Lung (tissue), 12 donors: ENCODE results near the gene CDH16. TPM values are rescaled to one million over a fixed set of nuclear protein-coding genes. Genes with fewer than 3 reads are reported as not detected.

Experiments used
- ATAC-seq: fragments of 200-7000 bp; cut with Tn5 transposase; one replicate; pipeline ENCODE4 v1.9.1; 2020; ENCODE audit warnings: moderate number of reproducible peaks; ENCODE audit not compliant: insufficient read depth, low FRiP score
- DNase-seq, 3 donors: peaks; one replicate each; pipeline ENCODE4 v3.0.0-alpha.2; 2013 to 2017
- H3K27ac ChIP-seq, 2 donors: one replicate each; pipeline ENCODE4 v1.5.1; 2013; ENCODE audit warnings: mild to moderate bottlenecking in 2 of 2, moderate library complexity in 2 of 2, control low read depth in 1 of 2, inconsistent platforms in 1 of 2, low read depth in 1 of 2, low read length in 1 of 2
- H3K27me3 ChIP-seq, 3 donors: one replicate each; pipeline ENCODE4 v1.5.1; 2013; ENCODE audit warnings: low read length in 2 of 3; ENCODE audit not compliant: control insufficient read depth in 3 of 3, insufficient read depth in 3 of 3
- H3K36me3 ChIP-seq, 4 donors: one replicate each; pipeline ENCODE4 v1.5.1; 2013; ENCODE audit warnings: low read length in 4 of 4, mild to moderate bottlenecking in 1 of 4, moderate library complexity in 1 of 4; ENCODE audit not compliant: control insufficient read depth in 4 of 4, insufficient read depth in 4 of 4
- H3K4me1 ChIP-seq, 5 donors: one replicate each; pipeline ENCODE4 v1.5.1; 2013; ENCODE audit warnings: low read length in 5 of 5, mild to moderate bottlenecking in 2 of 5, moderate library complexity in 1 of 5; ENCODE audit not compliant: control insufficient read depth in 5 of 5, insufficient read depth in 5 of 5
- H3K4me3 ChIP-seq: one replicate; pipeline ENCODE4 v1.5.1; 2013; ENCODE audit warnings: mild to moderate bottlenecking, control low read depth, moderate library complexity
- H3K9ac ChIP-seq, 2 donors: one replicate each; pipeline ENCODE4 v1.5.1; 2013; ENCODE audit warnings: low read length in 2 of 2, control low read depth in 1 of 2; ENCODE audit not compliant: insufficient read depth in 1 of 2
- H3K9me3 ChIP-seq, 4 donors: one replicate each; pipeline ENCODE4 v1.5.1; 2013; ENCODE audit warnings: low read length in 3 of 4, mild to moderate bottlenecking in 1 of 4, moderate library complexity in 1 of 4; ENCODE audit not compliant: control insufficient read depth in 4 of 4, insufficient read depth in 3 of 4
- WGBS, 2 donors: extraction: QIAGEN DNeasy Blood & Tissue Kit; methylation state at CpG; one replicate each; pipeline ENCODE4 v1.1.7; 2013; 5-methylcytosine and 5-hydroxymethylcytosine counted together
- polyA plus RNA-seq, 2 donors: library from polyadenylated mRNA; stranded (reverse); fragments of 200-250 nt; gene quantifications; one replicate each; pipeline ENCODE4 v1.2.1, GENCODE V29; 2013
- total RNA-seq, 2 donors: library from RNA; depleted of rRNA in 1 of 2; stranded (reverse); fragments of >200 nt in 1 of 2; gene quantifications; one replicate each; pipeline ENCODE4 v1.2.1, GENCODE V29; 2014 to 2021
- TF ChIP-seq, protein P1 (sequence below): IDR thresholded peaks from 2 replicates; pipeline ENCODE4 v1.5.1; 2012; ENCODE audit warnings: mild to moderate bottlenecking; ENCODE audit errors: control extremely low read depth, extremely low read depth
- donor health status: control.
- donor health status: control.
- donor health status: Bipolar disorder and iron deficiency.
- donor health status: healthy.
- donor health status: DM: yes; HTN: yes; CAD: no.

CDH16 gene
- total and polyA plus RNA-seq, 4 donors: 0.25 to 1.7 (median 0.64) TPM; not detected in 1

DNA sequence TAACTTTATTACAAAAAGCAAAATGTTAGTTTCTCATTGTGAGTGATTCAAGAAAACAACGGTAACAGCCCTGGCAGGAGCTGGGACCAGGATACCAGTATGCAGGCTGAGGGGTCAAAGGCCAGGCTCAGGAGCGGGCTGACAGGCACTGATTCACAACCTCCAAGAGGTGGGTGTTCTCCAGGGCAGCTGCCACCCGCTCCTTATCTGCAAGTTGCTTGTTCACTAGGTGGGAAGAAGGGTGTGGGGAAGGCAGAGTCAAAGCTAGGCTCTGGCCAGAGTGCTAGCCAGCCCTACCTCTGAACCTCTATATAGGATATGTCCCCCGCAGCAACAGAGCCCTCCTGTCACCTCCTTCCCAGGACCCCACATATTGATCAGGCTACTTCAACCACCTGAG is 13.4 kb upstream of the CDH16 start:
- no peak for ATAC-seq
- H3K36me3 ChIP-seq: peaks cover 0 to 15% (median 4%) of the 10 kb centered on the region in 4 donors
- H3K9ac ChIP-seq: no peak overlapping the region
- H3K4me3 ChIP-seq: no peak overlapping the region
- no peaks in the 10 kb centered on the region for H3K27me3 ChIP-seq
- TF ChIP-seq, protein P1, sequence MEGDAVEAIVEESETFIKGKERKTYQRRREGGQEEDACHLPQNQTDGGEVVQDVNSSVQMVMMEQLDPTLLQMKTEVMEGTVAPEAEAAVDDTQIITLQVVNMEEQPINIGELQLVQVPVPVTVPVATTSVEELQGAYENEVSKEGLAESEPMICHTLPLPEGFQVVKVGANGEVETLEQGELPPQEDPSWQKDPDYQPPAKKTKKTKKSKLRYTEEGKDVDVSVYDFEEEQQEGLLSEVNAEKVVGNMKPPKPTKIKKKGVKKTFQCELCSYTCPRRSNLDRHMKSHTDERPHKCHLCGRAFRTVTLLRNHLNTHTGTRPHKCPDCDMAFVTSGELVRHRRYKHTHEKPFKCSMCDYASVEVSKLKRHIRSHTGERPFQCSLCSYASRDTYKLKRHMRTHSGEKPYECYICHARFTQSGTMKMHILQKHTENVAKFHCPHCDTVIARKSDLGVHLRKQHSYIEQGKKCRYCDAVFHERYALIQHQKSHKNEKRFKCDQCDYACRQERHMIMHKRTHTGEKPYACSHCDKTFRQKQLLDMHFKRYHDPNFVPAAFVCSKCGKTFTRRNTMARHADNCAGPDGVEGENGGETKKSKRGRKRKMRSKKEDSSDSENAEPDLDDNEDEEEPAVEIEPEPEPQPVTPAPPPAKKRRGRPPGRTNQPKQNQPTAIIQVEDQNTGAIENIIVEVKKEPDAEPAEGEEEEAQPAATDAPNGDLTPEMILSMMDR: no peak
- no peak overlapping the region for H3K27ac ChIP-seq
- no peaks in the 10 kb centered on the region for H3K9me3 ChIP-seq
- 93 to 98% methylated on average over 4 of the region's 4 CpGs for WGBS, 2 donors
- no peak for DNase-seq
- H3K4me1 ChIP-seq: peaks cover under 1 to 30% (median 16%) of the 10 kb centered on the region in 5 donors

DNA sequence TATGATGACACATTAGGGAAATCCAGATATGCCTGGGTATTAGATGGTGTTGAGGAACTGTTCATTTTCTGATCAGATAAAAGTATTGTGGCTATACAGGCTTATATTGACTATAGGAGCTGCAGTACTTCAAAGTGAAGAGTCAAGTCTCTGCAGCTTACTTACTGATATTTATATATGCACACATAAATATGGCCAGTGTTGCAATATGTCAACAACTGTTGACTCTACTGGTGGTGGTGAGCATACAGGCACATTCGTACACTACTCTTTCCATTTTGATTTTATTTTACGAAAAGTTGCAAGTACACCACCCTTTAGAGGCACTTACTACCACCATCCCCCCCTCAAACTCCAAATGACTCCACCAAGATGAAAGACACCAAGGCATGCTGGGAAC is 13.0 kb upstream of the CDH16 start:
- H3K36me3 ChIP-seq: peaks cover 0 to 15% (median 3%) of the 10 kb centered on the region in 4 donors
- no peak overlapping the region for H3K9ac ChIP-seq
- DNase-seq (no peak), ATAC-seq (no peak)
- 86 to 91% methylated on average over 2 of the region's 2 CpGs for WGBS, 2 donors
- TF ChIP-seq, protein P1: no peak
- no peak overlapping the region for H3K27ac ChIP-seq
- peaks cover 0 to 30% (median 16%) of the 10 kb centered on the region in 5 donors for H3K4me1 ChIP-seq
- no peak overlapping the region for H3K4me3 ChIP-seq
- no peaks in the 10 kb centered on the region for H3K27me3 ChIP-seq
- no peaks in the 10 kb centered on the region for H3K9me3 ChIP-seq

DNA sequence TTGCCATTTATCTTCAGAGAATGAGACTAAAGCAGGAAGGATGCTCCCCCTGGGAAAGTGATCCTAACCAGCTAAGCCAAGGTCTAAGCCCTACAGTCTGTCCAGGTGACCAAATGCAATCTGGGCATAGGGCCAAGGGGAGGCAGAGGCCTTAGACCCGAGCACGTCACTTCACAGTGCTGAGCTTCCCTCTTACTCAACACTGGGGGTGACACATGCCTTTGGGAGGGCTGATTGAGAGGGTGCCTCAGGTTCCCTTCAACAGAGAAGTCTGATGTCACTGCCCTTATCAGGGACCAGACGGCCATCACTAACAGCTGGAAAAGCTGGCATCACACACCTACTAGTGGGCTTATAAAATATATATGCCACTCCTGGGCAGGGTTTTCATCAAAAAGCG is 11.5 kb upstream of the CDH16 start:
- Histone ChIP-seq H3K4me3 (no peak overlapping the region), H3K4me1 (peaks cover 0 to 24% (median 7%) of the 10 kb centered on the region in 5 donors), H3K27ac (peak overlapping the region; percentile 1 to 67), H3K9me3 (no peaks in the 10 kb centered on the region), H3K9ac (no peak overlapping the region), H3K36me3 (peaks cover 0 to 15% (median 3%) of the 10 kb centered on the region in 4 donors), H3K27me3 (peaks cover 0 to 9% (median 5%) of the 10 kb centered on the region in 3 donors)
- TF ChIP-seq, protein P1: no peak
- ATAC-seq (no peak), DNase-seq (no peak)
- WGBS, 2 donors: 51 to 61% methylated on average over 4 of the region's 4 CpGs
